ENCODE results near the gene STARD13. TPM values are rescaled to one million over a fixed set of nuclear protein-coding genes. Genes with fewer than 3 reads are reported as not detected.
A peak's percentile ranks its signal among the peaks of the same experiment; 100 is the strongest.

Gene STARD13
- total RNA-seq, 1 experiment from 2014 or later = 26.6 TPM

DNA sequence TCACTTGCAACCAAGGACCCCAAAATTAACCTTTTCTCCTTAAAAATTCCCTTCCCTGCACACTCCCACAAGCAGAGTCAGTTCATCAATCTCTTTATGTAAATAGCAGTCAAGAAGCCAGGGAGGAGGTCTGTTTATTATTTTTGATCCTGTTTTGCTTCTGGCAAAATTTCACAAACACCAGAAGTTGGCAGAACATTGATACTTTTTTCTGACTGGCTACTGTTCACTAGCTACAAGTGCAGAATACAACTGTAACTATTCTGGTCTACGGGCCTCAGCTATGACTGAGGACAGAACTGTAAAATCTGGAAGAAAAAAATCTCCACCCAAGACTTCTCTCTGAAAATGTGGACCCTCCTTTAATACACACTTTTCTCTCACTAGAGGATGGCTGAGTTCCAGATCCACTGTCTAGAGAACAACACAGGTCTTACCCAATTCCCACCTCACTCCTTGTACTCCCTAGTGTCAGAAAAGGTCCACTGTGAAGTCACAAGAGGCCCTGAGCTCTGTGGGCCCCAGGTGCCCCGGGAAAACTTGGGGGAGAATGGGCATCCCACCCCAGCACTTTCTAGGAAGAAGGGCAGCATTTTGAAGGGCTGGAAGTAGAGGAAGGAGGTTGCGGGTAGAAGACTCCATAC, 14.5 kb downstream of the STARD13 start:
- Histone ChIP-seq H3K27me3 (ENCODE audit: low read length) (no peaks in the 10 kb centered on the region), H3K36me3 (ENCODE audit: low read depth, low read length) (peaks cover 9% of the 10 kb centered on the region), H3K27ac (ENCODE audit: low read length) (0 out of 2 replicates have a peak overlapping the region, but pooled peaks have one; percentile 60), H3K4me2 (ENCODE audit: low read length) (no peak overlapping the region), H3K4me1 (ENCODE audit: insufficient read depth, low read length) (peaks cover 47% of the 10 kb centered on the region), H3F3A (ENCODE audit: low read length, unreplicated experiment) (no peaks in the 10 kb centered on the region), H3K9me3 (ENCODE audit: low read length) (no peaks in the 10 kb centered on the region), H3K9ac (ENCODE audit: low read length) (no peak overlapping the region; the same call in 1 of the 2 replicates), H3K9me2 (replicated peaks; ENCODE audit: low read length) (no peaks in the 10 kb centered on the region), H4K20me1 (ENCODE audit: low read length) (no peaks in the 10 kb centered on the region), H2AFZ (ENCODE audit: low read length) (no peak overlapping the region), H3K4me3 (ENCODE audit: low read length) (no peak overlapping the region), H3K79me2 (ENCODE audit: low read length) (peaks cover 100% of the 10 kb centered on the region)
- DNase-seq (no peak), ATAC-seq (no peak)
- ChIA-PET POLR2A (ENCODE audit: unreplicated experiment) (no interaction called here), CTCF (no interaction called here)
- intact Hi-C loops (cut with micrococcal nuclease) = no loop called here
- TF ChIP-seq EZH2 (IDR thresholded peaks at IDR 0.05; ENCODE audit: low read length, unreplicated experiment) = no peak
- no peak for TF ChIP-seq EZH2phosphoT487 (IDR thresholded peaks at IDR 0.05; ENCODE audit: borderline replicate concordance, low read length)
- TF ChIP-seq, protein P1, sequence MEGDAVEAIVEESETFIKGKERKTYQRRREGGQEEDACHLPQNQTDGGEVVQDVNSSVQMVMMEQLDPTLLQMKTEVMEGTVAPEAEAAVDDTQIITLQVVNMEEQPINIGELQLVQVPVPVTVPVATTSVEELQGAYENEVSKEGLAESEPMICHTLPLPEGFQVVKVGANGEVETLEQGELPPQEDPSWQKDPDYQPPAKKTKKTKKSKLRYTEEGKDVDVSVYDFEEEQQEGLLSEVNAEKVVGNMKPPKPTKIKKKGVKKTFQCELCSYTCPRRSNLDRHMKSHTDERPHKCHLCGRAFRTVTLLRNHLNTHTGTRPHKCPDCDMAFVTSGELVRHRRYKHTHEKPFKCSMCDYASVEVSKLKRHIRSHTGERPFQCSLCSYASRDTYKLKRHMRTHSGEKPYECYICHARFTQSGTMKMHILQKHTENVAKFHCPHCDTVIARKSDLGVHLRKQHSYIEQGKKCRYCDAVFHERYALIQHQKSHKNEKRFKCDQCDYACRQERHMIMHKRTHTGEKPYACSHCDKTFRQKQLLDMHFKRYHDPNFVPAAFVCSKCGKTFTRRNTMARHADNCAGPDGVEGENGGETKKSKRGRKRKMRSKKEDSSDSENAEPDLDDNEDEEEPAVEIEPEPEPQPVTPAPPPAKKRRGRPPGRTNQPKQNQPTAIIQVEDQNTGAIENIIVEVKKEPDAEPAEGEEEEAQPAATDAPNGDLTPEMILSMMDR (conservative IDR thresholded peaks at IDR 0.05; ENCODE audit: low read depth, low read length) = no peak
- no TSS peak for BruUV-seq (replicated peaks)

DNA sequence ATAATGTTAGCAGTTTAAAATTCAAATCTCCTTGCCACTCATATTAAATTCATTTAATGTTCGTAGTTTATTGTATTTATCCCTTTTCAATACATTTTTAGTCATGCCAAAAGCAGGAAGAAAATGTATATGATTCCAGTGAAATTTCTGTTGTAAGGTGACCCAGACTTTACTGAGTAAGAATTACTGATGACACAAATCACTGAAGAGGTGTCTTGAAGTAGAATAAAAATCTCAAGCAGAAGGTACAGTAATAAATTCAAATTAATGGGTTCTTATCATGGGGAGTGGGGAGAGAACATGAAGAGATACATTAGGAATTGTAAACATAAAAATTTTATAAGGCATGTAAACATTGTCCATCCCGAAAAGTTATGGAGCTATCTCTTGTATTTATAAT, 19.9 kb downstream of the STARD13 start:
- ATAC-seq (no peak), DNase-seq (no peak)
- BruUV-seq (replicated peaks) = no TSS peak
- TF ChIP-seq, protein P1 (conservative IDR thresholded peaks at IDR 0.05; ENCODE audit: low read depth, low read length) = no peak
- TF ChIP-seq EZH2 (IDR thresholded peaks at IDR 0.05; ENCODE audit: low read length, unreplicated experiment) (no peak), EZH2phosphoT487 (IDR thresholded peaks at IDR 0.05; ENCODE audit: borderline replicate concordance, low read length) (no peak)
- Histone ChIP-seq H2AFZ (ENCODE audit: low read length) (no peak overlapping the region), H3K9ac (ENCODE audit: low read length) (no peak overlapping the region), H3K79me2 (ENCODE audit: low read length) (peaks cover 94% of the 10 kb centered on the region), H4K20me1 (ENCODE audit: low read length) (no peaks in the 10 kb centered on the region), H3K4me3 (ENCODE audit: low read length) (no peak overlapping the region), H3K4me2 (ENCODE audit: low read length) (no peak overlapping the region), H3K27me3 (ENCODE audit: low read length) (no peaks in the 10 kb centered on the region), H3K27ac (ENCODE audit: low read length) (no peak overlapping the region), H3K4me1 (ENCODE audit: insufficient read depth, low read length) (peaks cover 55% of the 10 kb centered on the region), H3K36me3 (ENCODE audit: low read depth, low read length) (no peaks in the 10 kb centered on the region), H3K9me3 (ENCODE audit: low read length) (no peaks in the 10 kb centered on the region), H3F3A (ENCODE audit: low read length, unreplicated experiment) (no peaks in the 10 kb centered on the region), H3K9me2 (replicated peaks; ENCODE audit: low read length) (no peaks in the 10 kb centered on the region)
- CTCF ChIA-PET = interaction anchor here (0.7 kb wide), 1 partner anchor 277 kb away, joined by 3 read pairs; no protein-coding TSS in a partner anchor
- POLR2A ChIA-PET (ENCODE audit: unreplicated experiment) = no interaction called here
- intact Hi-C loops (cut with micrococcal nuclease) = no loop called here

DNA sequence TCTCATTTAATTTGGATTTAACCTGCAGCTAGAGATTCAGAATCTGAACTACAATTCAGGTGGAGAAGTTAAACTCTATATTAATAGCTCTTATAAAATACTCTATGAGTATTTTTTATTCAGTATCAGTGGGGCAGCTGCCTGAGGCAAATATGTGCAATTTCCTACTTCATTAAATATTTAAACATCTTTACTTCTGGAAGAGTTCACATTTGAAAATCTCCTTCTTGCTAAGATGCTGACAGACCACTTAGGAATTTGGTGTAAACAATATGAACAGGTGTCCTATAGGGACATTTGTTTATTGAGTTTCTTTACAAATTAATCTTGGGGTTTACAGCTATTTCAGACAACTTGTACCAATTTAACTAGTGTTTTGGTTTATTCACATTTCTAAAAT, 20.4 kb downstream of the STARD13 start:
- Histone ChIP-seq H3F3A (ENCODE audit: low read length, unreplicated experiment) (no peaks in the 10 kb centered on the region), H4K20me1 (ENCODE audit: low read length) (no peaks in the 10 kb centered on the region), H3K9me3 (ENCODE audit: low read length) (no peaks in the 10 kb centered on the region), H3K9me2 (replicated peaks; ENCODE audit: low read length) (no peaks in the 10 kb centered on the region), H2AFZ (ENCODE audit: low read length) (no peak overlapping the region), H3K4me2 (ENCODE audit: low read length) (peak overlapping the region; percentile 14), H3K27me3 (ENCODE audit: low read length) (no peaks in the 10 kb centered on the region), H3K27ac (ENCODE audit: low read length) (0 out of 2 replicates have a peak overlapping the region, but pooled peaks have one; percentile 14), H3K9ac (ENCODE audit: low read length) (no peak overlapping the region), H3K36me3 (ENCODE audit: low read depth, low read length) (no peaks in the 10 kb centered on the region), H3K79me2 (ENCODE audit: low read length) (peaks cover 94% of the 10 kb centered on the region), H3K4me1 (ENCODE audit: insufficient read depth, low read length) (peaks cover 55% of the 10 kb centered on the region), H3K4me3 (ENCODE audit: low read length) (no peak overlapping the region)
- TF ChIP-seq EZH2 (IDR thresholded peaks at IDR 0.05; ENCODE audit: low read length, unreplicated experiment) = no peak
- TF ChIP-seq, protein P1 (conservative IDR thresholded peaks at IDR 0.05; ENCODE audit: low read depth, low read length) = no peak
- no peak for TF ChIP-seq EZH2phosphoT487 (IDR thresholded peaks at IDR 0.05; ENCODE audit: borderline replicate concordance, low read length)
- intact Hi-C loops (cut with micrococcal nuclease) = no loop called here
- no TSS peak for BruUV-seq (replicated peaks)
- peak; percentile 41 for DNase-seq
- ChIA-PET CTCF (interaction anchor here (0.7 kb wide), 1 partner anchor 278 kb away, joined by 3 read pairs; no protein-coding TSS in a partner anchor), POLR2A (ENCODE audit: unreplicated experiment) (no interaction called here)
- peak; percentile 12; the same call in 1 of the 2 replicates for ATAC-seq
